Panc1 (cell line): Measurements from ENCODE around the gene HTR1D. TPM values are rescaled to one million over a fixed set of nuclear protein-coding genes. Genes with fewer than 3 reads are reported as not detected.

Experiments used
- ATAC-seq: fragments of 200-7000 bp; cut with Tn5 transposase; 2 replicates; pipeline ENCODE4 v1.9.1; 2020; ENCODE audit warnings: mild to moderate bottlenecking, moderate library complexity
- BruUV-seq: library from RNA; stranded (reverse); fragments of 400-500 nt; replicated peaks from 2 replicates; lab custom pipeline; 2021; lab: Mats Ljungman, UMichigan
- CTCF ChIA-PET: fragments of 300-600 bp; sonication (Branson Sonifier 250); formaldehyde crosslinking; loops from one replicate; lab custom pipeline; 2022; ENCODE audit warnings: antibody characterized with exemption; lab: Charles Lee
- POLR2A ChIA-PET: fragments of 300-600 bp; sonication (Branson Sonifier 250); formaldehyde crosslinking; loops from one replicate; lab custom pipeline; 2022; ENCODE audit warnings: antibody characterized with exemption; lab: Charles Lee
- DNase-seq: peaks from one replicate; pipeline ENCODE4 v3.0.0-alpha.2; 2010; ENCODE audit warnings: low read depth, low spot score
- H3K27ac ChIP-seq: 2 replicates; pipeline ENCODE4 v1.5.1; 2011; ENCODE audit warnings: mild to moderate bottlenecking, low read length, inconsistent platforms
- H3K27me3 ChIP-seq: fragments of 200-500 bp; sonication (Bioruptor generic); 2 replicates; pipeline ENCODE4 v1.6.0; 2014; ENCODE audit warnings: low read length, inconsistent platforms; ENCODE audit not compliant: control insufficient read depth, insufficient read depth
- H3K36me3 ChIP-seq: fragments of 200-500 bp; sonication (Bioruptor generic); 2 replicates; pipeline ENCODE4 v1.5.1; 2014; ENCODE audit warnings: inconsistent platforms, mild to moderate bottlenecking, low read length, moderate library complexity; ENCODE audit not compliant: control insufficient read depth, insufficient read depth
- H3K4me1 ChIP-seq: 2 replicates; pipeline ENCODE4 v1.5.1; 2011; ENCODE audit warnings: inconsistent platforms, mild to moderate bottlenecking, low read length, moderate library complexity; ENCODE audit not compliant: control insufficient read depth, insufficient read depth
- H3K4me3 ChIP-seq, 2 experiments: 2 replicates each; pipeline ENCODE4 v1.5.1; 2011 to 2012; ENCODE audit warnings: low read depth in 2 of 2, low read length in 2 of 2, mild to moderate bottlenecking in 2 of 2, inconsistent platforms in 1 of 2, moderate library complexity in 1 of 2
- H3K9me3 ChIP-seq: fragments of 200-500 bp; sonication (Bioruptor generic); 2 replicates; pipeline ENCODE4 v1.5.1; 2014; ENCODE audit warnings: low read depth, mild to moderate bottlenecking, inconsistent platforms, low read length, moderate library complexity; ENCODE audit not compliant: control insufficient read depth, insufficient read depth
- POLR2AphosphoS5 ChIP-seq: IDR thresholded peaks from 2 replicates; pipeline ENCODE4 v1.6.1; 2012; ENCODE audit warnings: mild to moderate bottlenecking, low read depth, low read length, moderate library complexity
- SIN3A ChIP-seq: IDR thresholded peaks from 2 replicates; pipeline ENCODE4 v1.6.1; 2012; ENCODE audit warnings: low read depth, mild to moderate bottlenecking, low read length, moderate library complexity, borderline replicate concordance; ENCODE audit not compliant: insufficient read depth
- TCF7L2 ChIP-seq: IDR thresholded peaks from 2 replicates; pipeline ENCODE4 v1.6.1; 2011; ENCODE audit warnings: mild to moderate bottlenecking, low read depth, low read length, inconsistent platforms
- in situ Hi-C: cut with HindIII; loops from 2 replicates; pipeline ENCODE4 v1.10.0; 2016; ENCODE audit warnings: low sequenced_read_pairs, low pct_unique_long_range_greater_than_20kb
- intact Hi-C: fragments of 100-400 bp; cut with micrococcal nuclease; formaldehyde crosslinking; loops from one replicate; pipeline ENCODE4 v1.10.0; 2022; ENCODE audit not compliant: unreplicated experiment
- total RNA-seq: library from RNA; stranded (reverse); gene quantifications from one replicate; pipeline ENCODE4 v1.2.1, GENCODE V29; 2021; ENCODE audit not compliant: unreplicated experiment
- TF ChIP-seq, protein P1 (sequence below): fragments of 450-650 bp; IDR thresholded peaks from 2 replicates; pipeline ENCODE4 v1.5.1; 2017; ENCODE audit warnings: mild to moderate bottlenecking
- TF ChIP-seq, protein P2 (sequence below), 2 experiments: IDR thresholded peaks; 2 replicates each; pipeline ENCODE4 v1.6.1; 2011 to 2012; ENCODE audit warnings: low read depth in 2 of 2, control low read depth in 1 of 2, low read length in 1 of 2, mild to moderate bottlenecking in 1 of 2, moderate library complexity in 1 of 2; ENCODE audit not compliant: insufficient read depth in 1 of 2

Gene HTR1D
- total RNA-seq, 1 experiment from 2014 or later, result 3.5 TPM

DNA sequence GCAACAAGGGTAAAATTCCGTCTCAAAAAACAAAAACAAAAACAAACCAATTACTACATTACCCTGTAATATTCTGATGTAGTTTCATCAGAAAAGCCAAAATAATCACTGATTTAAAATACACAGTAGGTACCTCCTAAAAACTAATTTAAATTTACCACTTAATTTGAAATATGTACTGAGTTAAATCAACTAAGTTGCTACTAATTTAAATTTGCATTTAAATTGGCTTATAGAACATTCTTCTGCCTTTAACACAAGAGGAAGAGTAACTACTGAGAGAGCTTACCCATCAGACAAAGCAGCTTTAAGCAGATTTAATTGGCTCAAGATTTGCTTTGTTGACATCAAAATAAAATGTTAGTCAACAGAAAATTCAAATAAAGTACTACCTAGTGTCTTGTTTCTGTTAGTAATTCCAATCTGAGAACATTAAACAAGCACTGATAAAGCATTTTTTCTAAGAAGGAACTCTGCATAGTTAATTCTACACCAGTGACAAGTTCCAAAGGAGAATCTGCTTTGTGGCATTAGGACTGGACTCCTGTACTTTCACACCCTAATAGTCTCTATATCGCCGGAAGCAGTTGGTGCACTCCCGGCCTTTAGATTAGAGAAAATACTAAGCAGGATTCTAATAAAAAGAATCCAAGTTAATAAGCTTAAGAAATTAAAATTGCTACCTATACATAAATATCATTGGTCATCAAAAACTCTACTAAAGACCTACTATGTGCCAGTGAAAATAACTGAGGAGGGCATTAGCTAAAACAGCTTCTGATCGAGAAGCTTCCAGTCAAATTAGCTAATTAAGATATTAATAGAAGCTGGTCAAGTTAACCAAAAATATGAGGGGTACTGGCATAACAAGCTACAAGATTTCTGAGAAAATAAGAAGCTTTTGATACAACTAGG lies 57.1 kb downstream of the HTR1D start:
- DNase-seq (no peak), ATAC-seq (no peak)
- Histone ChIP-seq H3K4me1 (peaks cover 12% of the 10 kb centered on the region; the same call in 1 of the 2 replicates), H3K27ac (no peak overlapping the region; the same call in 1 of the 2 replicates), H3K4me3 (no peak overlapping the region), H3K36me3 (no peaks in the 10 kb centered on the region), H3K27me3 (no peaks in the 10 kb centered on the region), H3K9me3 (no peaks in the 10 kb centered on the region)
- TF ChIP-seq, protein P1, sequence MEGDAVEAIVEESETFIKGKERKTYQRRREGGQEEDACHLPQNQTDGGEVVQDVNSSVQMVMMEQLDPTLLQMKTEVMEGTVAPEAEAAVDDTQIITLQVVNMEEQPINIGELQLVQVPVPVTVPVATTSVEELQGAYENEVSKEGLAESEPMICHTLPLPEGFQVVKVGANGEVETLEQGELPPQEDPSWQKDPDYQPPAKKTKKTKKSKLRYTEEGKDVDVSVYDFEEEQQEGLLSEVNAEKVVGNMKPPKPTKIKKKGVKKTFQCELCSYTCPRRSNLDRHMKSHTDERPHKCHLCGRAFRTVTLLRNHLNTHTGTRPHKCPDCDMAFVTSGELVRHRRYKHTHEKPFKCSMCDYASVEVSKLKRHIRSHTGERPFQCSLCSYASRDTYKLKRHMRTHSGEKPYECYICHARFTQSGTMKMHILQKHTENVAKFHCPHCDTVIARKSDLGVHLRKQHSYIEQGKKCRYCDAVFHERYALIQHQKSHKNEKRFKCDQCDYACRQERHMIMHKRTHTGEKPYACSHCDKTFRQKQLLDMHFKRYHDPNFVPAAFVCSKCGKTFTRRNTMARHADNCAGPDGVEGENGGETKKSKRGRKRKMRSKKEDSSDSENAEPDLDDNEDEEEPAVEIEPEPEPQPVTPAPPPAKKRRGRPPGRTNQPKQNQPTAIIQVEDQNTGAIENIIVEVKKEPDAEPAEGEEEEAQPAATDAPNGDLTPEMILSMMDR, result no peak
- TF ChIP-seq, protein P2, sequence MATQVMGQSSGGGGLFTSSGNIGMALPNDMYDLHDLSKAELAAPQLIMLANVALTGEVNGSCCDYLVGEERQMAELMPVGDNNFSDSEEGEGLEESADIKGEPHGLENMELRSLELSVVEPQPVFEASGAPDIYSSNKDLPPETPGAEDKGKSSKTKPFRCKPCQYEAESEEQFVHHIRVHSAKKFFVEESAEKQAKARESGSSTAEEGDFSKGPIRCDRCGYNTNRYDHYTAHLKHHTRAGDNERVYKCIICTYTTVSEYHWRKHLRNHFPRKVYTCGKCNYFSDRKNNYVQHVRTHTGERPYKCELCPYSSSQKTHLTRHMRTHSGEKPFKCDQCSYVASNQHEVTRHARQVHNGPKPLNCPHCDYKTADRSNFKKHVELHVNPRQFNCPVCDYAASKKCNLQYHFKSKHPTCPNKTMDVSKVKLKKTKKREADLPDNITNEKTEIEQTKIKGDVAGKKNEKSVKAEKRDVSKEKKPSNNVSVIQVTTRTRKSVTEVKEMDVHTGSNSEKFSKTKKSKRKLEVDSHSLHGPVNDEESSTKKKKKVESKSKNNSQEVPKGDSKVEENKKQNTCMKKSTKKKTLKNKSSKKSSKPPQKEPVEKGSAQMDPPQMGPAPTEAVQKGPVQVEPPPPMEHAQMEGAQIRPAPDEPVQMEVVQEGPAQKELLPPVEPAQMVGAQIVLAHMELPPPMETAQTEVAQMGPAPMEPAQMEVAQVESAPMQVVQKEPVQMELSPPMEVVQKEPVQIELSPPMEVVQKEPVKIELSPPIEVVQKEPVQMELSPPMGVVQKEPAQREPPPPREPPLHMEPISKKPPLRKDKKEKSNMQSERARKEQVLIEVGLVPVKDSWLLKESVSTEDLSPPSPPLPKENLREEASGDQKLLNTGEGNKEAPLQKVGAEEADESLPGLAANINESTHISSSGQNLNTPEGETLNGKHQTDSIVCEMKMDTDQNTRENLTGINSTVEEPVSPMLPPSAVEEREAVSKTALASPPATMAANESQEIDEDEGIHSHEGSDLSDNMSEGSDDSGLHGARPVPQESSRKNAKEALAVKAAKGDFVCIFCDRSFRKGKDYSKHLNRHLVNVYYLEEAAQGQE (IDR thresholded peaks at IDR 0.05; ENCODE audit: insufficient read depth in 1 of 2, low read depth in 2 of 2, low read length in 1 of 2), result no peak
- no peak for TF ChIP-seq SIN3A
- TF ChIP-seq POLR2AphosphoS5, result no peak
- TF ChIP-seq TCF7L2, result no peak
- intact Hi-C loops (no loop called here), in situ Hi-C loops (no loop called here)
- ChIA-PET CTCF (interaction anchor here (1.4 kb wide), 1 partner anchor 61 kb away, joined by 4 read pairs; no protein-coding TSS in a partner anchor), POLR2A (interaction anchor here (0.5 to 0.6 kb wide), 4 partner anchors 39 to 190 kb away, joined by 3 to 10 read pairs (median 4); no protein-coding TSS in a partner anchor)
- BruUV-seq, result no TSS peak

DNA sequence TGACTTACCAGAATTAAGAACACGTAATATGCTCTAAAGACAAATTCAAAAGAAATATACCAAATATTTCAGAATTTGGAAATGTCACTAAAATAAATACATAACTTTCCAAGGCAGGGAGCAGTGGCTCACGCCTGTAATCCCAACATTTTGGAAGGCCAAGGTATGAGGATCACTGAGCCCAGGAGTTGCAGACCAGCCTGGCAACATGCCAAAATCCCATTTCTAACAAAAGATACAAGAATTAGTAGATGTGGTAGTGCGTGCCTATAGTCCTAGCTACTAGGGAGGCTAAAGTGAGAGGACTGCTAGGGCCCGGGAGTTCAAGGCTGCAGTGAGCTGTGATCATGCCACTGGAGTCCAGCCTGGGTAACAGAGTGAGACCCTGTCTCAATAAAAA lies 60.4 kb downstream of the HTR1D start:
- BruUV-seq, result no TSS peak
- ATAC-seq (no peak), DNase-seq (no peak)
- in situ Hi-C loops, result no loop called here
- TF ChIP-seq TCF7L2 (no peak), SIN3A (no peak), POLR2AphosphoS5 (no peak)
- TF ChIP-seq, protein P2 (IDR thresholded peaks at IDR 0.05; ENCODE audit: insufficient read depth in 1 of 2, low read depth in 2 of 2, low read length in 1 of 2), result no peak
- TF ChIP-seq, protein P1, result no peak
- ChIA-PET CTCF (no interaction called here), POLR2A (no interaction called here)
- Histone ChIP-seq H3K9me3 (no peaks in the 10 kb centered on the region), H3K27ac (no peak overlapping the region), H3K4me3 (no peak overlapping the region), H3K27me3 (no peaks in the 10 kb centered on the region), H3K36me3 (no peaks in the 10 kb centered on the region), H3K4me1 (peaks cover 13% of the 10 kb centered on the region; the same call in 1 of the 2 replicates)
- intact Hi-C loops, result no loop called here
